ENCODE measurements around the gene SMLR1.

SMLR1 gene

DNA sequence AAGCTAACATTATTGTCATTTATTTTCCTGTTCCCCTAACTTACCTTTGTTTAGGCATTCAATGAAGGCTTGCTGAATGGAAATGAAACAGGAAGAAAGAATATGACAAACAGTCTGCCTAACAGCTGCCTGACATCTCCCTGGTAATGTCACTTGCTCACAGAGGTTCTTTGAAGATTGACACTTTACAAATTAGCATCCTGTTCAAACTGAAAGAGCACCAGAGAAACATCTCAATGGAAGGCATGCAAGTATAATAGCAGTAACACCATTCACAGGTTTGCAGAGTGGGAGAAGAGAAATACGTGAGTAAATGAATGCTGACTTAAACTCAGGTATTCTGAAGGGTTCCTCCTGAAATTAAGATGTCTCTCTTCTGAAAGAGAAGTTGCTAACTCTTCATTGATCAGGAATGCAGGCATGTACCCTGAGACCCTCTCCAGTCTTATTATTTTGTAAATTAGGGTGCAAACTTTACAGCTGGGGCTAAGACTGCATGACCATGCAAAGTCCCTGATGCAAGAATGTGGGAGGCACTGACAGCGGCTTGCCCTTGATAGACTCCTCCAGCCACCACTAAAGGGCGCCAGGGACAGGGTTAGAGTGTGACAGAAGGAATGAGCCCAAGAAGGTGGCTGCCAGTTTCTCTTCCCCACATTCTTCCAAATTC is 1.3 kb upstream of the SMLR1 start:
- no peak for DNase-seq

DNA sequence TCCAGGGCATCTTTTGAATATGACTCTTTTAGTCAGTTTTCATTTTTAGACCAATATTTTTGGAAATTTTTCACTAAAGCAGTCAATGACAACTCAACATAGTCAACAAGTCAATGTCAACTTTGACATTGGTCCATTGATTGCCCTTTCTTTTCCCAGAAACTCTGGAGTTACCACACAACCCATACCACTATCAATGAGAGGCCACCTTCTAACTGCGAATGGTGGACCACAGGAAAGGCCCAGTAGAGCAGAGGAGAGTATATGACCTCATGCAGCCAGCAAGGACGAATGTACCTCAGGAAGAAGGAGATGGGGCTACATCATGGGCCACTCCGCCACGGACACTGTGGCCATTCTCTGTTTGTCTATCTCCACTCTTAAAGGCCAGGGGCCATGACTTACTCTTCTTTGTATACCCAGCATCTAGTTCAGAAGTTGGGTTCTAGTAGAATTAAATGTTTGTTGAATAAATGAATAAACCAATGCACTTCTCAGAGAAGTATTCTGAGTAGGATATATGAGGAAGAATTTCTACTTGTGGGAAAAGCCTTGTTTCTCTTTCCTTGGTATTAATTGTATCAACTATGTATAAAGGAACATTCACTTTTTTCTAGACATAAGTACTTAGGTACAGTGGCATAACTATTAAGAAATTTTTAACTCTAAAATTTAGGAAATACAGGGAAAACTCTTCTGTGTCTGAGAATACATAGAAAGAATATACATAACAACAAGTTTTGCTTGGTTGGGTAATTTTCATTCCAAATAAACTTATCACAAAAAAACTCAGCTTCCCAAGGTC is 562 bp upstream of the SMLR1 start:
- no peak for DNase-seq

DNA sequence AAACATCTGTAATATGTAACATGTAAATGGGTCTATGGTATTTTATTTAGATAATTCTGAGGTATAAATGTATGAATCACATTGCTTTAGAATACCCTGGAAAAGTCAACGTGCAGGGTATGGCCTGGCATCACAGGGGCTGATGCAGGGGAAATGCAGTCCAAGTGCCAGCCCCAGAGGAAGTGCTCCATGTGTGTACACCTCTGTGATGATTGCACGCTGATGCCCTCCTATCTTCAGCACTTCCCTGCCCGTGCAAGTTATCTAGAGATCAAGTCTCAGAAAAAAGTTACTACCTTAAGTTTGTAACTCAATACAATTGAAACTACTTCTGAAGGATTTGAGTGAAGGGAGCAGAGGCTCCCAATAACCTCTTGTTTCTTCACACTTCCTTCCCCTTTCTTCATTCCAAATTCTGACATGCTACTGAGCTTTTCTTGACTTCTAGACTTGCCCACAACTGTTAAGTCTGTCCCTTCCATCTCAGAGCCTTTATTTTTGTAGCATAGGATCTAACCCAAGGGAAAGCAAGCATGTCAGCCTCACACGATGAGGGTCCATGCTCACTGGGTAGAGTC is 2.2 kb downstream of the SMLR1 start:
- no peak for DNase-seq

DNA sequence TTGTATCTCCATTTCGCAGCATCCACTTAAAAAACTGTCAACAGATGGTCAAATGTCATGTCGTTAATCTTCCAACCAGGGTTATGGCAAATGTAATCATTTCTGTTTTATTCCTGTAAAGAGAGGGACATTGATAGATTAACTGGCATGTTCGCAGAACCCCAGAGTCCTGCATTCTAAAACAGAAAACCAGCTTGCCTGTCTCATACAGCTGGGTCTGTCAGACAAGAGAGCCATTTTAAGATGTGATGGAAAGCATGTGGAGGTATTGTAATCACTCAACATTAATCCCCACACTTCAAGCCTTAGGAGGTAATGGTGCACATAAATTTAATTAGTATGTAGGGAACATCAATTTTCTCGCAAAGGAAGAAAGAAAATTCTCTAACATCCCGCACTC is 4.4 kb downstream of the SMLR1 start:
- DNase-seq, result no peak

DNA sequence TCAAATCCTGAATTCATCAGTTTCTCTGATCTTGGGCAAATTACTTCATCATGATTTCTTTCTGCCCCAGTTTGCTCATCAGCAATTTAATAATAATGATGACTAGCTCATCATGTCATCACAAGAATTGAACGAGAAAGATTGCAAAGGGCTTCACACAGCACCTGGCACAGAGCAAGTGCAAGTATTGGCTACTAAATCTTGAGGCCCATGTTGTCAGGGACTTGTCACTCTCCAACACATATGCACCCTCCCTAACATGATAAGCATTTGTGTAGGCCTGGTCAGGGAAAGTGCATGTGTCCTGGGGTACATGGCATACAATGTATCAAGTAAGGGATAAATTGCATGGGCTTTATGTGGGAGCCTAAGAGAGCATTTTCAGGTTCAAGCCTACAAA is 6.4 kb downstream of the SMLR1 start:
- DNase-seq, result no peak

DNA sequence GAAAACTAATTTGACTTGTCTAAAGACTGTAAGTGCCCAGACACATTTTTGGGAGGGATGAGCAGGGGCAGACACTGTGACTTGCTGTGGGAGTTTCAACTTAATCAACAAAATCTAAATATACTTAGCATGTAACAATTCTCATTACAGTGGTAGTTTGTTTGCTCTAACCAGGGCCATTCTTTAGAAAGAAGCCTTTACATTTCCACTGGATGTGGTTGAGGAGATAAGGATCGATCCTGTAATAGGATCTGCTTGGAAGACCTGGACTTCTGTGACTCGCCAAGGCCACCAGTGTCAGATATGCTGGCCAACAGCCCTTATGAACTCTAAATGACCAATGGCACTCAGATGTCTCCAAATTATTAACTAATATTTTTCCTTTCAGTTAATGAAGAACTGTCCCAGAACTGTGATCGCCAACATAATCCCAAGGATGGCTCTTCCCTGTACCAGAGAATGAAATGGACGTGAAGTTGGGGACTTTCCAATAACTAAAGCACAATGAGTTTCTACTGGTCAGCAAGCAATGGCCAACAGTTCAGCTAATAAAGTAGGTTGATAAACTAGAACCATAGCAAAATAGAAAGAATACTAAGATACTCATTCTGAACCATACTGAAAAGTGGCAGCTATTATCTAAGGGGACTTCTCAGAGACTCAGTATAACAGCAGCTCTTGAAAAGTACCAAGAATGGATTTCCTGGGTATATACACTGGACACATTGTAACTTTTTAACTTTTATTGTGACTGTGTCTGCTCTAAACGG is 7.5 kb downstream of the SMLR1 start:
- DNase-seq, result no peak

DNA sequence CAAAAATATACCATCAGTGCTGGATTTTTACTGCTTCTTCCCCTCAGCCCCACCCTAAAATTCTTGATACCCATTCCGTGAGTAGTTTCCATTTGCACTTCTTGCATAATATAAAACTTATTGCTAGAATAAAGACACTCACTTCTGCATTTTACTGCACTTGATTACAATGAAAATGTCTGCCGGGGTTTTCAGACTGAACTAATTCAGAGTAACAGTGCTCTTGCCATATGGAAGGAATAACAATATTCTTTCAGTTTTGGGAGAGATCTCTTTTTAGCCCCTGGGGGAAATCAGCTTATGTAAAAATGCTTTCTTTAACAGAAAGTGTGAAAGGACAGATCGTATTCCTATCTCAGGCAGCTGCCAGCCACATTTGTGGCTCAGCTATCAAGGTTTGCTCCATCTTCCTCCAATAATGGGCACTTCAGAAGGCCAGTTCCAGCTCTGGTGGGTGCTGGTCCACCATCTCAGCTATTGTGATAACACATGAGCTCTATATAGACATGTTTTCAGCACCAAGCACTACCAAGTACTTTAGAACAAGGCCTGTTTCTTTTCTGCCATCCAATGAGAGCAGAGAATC is 8.9 kb downstream of the SMLR1 start:
- DNase-seq, result no peak

DNA sequence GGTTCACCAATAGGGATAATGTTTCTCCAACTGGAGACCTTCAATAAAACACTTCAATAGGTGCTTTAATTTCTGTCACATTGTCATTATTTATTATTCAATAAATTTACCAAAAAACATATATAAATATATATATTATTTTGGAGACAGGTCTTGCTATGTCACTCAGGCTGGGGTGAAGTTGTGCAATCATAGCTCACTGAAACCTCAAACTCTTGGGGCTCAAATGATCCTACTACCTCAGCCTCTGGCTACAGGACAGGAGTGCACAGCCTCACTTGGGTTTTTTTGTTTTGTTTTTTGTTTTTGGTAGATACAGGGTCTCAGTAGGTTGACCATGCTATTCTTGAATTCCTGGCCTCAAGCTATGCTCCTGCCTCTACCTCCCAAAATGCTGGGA is 9.9 kb downstream of the SMLR1 start:
- DNase-seq, result no peak

DNA sequence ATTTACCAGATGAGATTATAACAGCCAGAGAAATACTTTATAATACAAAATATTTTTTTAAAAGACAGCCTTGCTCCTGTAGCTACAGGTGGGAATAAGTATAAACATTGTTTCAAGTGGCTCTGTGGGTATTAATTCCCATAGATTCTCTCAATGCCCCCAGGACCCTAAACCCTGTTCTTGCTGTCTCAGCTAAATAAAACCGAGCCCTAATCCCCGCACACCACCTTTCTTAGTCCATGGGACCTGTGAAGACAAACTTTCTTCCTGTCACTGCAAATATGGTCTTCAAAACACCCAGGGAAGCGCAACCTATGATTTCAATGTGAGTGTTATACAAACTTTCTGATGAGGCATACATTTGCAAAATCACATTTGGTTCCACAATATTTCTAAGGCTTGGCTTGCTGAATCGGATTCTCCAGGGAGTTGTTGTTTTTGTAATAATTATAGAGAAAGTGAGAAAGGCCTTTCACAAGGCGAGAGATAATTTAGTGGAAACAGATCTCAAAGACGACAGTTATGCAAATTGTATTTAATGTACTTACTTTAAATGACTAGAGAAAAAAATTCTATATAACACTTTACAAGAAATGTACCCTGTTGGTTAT is 11.1 kb downstream of the SMLR1 start:
- no peak for DNase-seq

DNA sequence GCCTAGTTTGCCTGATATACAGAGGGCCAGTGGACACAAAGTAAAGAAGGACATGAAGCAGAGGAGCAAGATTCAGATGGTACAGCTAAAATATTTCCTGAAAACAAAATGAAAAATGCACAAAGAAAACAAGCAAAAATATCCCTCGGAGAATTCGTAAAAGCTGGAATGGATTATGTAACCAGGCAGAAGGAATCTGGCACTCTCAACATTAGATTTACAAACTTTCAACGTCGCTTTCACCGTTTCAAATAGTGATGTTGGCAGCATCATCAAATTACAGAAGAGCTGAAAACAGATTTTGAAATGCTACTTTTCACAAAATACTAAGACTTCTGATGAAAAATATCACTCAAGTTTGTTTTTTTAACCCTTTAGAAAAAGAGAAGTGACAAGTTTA is 11.7 kb downstream of the SMLR1 start:
- no peak for DNase-seq

DNA sequence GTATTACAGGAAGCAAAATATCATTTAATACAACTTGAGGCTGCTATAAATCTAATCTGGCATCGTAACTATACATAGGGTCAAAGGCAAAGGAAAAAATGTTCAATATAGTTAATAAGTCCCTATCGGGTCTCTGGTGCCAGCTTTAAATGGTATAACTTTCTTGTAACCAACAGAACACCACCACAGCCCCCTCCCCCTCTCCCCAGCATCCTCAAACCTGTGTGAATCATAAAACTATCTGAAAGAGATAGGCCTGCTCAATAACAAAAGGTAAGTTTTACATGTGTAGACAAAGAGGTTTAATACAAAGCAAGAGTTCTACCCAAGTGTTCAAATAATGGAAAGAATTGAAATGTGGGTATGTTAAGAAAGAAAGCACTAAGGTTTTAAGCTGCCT is 12.2 kb downstream of the SMLR1 start:
- no peak for DNase-seq

DNA sequence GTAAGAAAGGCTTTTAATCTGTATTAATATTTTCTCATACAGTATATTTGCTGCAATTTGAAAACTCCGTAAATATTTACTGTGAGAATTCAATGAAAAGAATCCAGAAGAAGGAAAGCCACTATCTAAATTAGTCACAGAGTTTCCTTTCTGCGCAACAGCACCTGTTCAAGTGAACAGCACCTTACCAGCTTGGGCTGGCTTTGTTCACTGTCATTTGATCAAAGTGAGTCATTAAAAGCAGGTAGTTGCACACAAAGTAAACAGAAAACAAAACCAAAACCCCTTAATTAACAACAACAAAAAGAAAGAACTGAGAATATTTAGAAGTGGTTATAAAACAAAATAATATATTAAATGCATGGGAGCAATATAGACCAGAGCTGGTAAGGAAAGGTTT is 12.8 kb downstream of the SMLR1 start:
- DNase-seq, result no peak

DNA sequence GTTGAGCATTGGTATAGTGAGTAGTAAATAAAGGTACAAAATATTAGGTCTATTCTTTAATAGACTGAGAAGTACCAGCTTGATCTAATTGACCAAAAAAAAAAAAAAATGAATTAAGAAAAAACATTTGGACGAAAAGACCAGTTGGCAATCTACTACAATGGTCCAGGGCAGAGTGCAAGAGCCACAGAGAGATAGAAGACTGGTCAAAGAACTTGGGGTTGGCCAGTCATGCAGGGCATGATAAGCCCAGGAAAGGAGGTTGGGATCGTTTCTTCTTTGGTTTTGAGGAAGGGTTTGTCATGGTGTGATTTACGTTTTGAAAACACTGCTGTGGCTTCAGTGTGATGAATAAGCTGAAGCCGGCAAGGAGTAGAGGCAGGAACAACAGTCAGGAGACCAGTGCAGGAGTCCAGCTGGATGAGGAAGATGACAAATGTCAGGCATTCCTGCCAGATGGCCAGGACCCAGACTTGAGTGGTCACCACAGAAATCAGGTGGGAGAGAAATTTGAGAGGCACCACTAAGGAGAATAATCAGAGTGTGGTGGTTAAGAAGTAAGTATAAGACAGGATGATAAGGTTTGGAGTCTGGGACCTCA is 14.0 kb downstream of the SMLR1 start:
- DNase-seq, result no peak

DNA sequence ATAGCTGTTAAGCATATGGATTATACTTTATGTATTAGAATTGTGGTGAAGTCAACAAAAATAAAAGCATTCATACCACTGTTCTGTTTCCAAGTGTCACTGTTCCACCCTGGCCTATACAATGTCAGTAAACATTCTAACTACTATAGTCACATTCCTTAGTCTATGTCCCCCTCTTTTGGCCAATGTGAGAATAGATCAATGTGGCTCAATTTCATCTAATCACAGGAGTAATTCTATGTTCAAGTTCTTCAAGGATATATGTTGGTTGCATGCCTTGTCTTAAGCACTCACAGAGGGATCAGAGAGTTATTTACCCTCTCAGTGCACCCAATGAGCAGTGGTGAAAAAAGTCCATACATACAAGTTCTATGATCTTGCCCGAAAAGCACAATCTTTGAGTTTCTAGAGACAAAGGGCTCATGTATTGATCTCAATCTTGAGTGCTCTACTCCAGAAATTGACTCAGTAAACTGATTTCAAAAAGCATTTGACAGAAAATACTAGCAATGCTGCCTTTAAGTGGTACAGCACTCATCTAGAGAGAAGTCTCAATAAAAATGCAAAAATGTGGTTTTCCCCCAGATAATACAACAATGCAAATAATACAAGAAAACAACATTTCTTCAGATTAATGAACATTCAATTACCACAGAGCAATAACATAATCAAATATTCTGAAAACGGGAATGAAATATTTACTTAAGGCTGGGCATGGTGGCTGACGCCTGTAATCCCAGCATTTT is 16.5 kb downstream of the SMLR1 start:
- DNase-seq, result no peak

DNA sequence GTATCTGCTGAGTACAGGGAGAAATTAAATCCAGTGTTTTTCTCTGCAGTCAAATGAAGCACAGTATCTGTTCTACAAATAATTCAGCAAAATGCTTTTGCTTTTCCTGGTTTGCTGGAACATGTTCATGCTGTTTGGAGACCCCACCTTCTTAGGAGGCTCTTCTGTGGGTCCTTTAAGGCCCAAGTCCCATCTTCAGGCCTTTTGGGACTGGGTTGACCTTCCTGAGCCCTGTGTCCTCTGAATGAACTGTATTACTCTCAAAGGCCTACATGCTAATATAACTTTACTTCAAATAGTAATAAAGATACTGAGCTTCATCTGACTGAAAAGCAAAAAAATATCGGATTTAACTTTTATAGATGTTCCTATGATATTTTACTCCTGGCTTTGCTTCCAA is 19.3 kb downstream of the SMLR1 start:
- no peak for DNase-seq

DNA sequence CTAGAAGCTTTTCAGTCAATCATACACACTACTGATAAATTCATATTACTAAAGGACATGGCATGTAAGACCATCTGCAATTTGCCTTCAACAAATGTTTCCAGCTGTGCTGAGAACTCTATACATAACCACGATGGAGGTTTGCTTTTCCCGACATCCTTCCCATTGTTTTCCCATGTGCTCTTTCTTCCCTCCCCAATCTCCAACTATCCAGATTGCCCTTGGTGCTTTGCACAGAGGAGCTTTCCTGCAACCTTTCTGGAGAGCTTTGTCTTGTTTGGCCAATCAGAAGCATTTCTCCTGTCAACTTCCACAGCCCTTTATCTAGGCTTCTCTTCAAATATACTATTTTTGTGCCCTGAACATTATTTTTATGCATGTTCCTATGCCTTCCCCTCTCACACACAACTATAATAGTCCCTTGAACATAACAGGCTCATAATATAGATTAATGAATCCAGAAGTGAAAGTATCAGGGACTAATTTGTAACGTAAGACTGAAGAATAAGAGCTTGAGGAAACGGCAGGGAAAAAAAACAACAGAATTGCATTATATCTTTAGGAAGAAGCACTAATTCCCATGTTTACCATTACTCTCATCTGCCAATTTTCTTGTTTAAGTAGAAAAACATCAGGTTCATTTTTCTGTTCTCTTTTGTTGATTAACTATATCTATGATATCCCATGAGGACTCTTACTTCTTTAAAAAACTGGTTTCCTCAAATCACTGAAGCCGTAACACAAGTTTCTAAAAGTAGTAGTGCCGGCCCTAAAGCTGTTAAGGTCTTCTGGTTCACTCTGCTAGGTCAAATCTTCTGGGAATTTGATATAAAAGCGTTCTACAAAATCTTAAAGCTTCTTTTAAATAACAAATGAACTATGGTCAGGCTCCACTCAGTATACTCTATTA is 20.1 kb downstream of the SMLR1 start:
- DNase-seq, result no peak

DNA sequence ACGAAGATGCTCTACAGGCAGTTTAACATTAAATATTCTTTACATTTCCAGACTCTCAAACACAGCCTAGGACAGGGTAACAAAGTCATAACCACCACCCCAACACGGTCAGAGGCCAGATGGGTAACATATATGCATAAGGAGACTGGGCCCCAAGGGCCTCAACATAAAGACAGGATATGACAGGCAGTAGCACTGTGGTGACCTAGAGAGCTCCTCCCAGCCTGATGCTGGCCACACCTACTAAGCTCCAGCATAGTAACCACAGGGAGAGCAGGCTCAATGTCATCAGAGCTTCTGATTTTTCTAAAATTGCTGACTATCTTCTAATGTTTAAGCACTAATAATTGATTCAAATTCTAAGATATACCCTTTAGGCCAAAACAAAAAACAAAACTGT is 21.7 kb downstream of the SMLR1 start:
- DNase-seq, result no peak

DNA sequence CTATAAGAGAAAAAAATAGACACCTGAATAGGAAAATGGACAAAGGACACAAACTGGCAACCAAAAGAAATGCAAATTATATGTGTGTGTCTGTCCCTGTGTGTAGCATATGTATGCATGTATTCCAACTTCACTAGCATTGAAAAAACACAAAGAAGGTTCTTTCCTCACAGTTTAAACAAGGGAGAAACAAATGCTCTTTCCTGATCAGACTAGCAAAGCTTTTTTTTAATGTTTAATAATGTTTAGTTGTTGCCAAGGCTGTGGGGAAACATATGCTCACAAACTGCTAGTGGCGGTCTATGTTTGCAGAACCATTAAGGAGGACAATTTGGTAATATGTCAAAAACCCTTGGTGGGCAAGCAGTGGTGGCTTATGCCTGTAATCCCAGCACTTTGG is 22.4 kb downstream of the SMLR1 start:
- DNase-seq, result no peak

DNA sequence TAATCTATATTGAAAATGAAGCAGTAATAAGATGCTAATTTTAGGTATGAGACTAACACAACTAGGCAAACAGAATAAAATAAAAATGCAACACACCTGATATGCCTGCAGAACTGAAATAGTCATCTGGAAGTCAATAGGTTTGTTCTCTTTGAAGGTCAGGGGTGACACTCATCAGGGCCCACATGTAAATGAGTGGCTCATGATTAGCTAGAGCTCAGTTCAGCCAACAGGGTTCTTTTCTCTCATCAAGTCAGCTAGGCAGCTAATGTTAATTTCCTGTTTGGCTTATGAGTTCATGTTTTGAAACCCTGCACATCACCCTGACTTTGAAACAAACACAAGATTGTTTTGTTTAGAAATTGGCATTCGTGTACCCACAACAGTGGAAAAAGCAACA is 23.8 kb downstream of the SMLR1 start:
- DNase-seq, result no peak

DNA sequence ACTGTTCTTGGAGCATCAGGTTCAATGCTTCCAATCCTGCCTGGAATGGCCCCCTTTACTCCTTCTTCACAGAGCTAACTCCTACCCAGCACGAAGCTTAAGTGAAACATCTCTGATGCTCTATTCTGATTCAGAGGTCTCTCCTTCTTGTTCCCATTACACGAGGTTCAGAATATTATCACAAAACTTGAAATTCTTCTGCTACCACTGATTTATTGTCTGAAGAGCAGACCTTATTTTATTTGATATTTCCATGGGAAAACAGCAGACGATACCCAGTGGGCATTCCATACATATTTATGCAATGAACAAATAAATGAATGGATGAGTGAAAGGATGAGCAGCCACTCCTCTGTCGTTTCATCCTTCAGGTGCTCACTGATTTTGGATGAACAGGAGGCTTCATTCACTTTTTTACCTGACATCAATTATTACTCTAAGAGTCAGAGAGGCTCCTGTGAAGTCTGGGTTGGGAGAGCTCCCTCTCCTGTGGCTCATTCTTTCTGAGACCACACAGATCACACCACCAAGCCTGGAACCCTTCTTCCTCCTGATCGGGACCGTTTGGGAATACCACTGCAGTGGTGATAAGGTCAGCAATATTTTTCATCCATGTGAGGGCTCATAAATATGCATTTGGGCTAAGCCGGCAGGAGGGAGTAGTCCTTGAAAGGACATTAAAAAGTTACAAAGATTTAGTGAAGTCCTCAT is 25.8 kb downstream of the SMLR1 start:
- DNase-seq, result no peak

All from NCI-H1048 (cell line).